ENCODE data around the gene ZNF24. TPM values are rescaled to one million over a fixed set of nuclear protein-coding genes. Genes with fewer than 3 reads are reported as not detected.

ZNF24 gene
- total and polyA plus RNA-seq, 2 experiments from 2014 or later: 52.4 to 75.2 TPM

DNA sequence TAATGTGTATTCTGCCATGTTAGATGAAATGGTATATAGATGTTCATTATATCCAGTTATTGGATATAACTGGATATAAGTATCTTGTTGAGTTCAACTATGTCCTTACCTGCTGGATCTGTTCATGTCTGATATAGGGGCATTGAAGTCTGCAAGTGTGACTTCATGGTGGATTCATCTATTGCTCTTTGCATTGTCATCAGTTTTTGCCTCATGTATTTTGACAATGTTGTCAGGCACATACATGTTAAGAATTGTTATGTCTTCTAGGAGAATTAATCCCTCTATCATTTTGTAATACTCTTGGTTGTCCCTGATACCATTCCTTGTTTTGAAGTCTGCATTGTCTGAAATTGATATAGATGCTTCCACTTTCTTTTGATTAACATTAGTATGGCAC lies 15.4 kb downstream of the ZNF24 start:
- no peak for ATAC-seq
- Histone ChIP-seq H3K9me2 (ENCODE audit: insufficient read depth) (no peaks in the 10 kb centered on the region), H3K36me3 (ENCODE audit: insufficient read depth) (no peaks in the 10 kb centered on the region), H3K27me3 (ENCODE audit: insufficient read depth) (no peaks in the 10 kb centered on the region), H2AFZ (no peak overlapping the region), H3K4me2 (no peak overlapping the region), H3K4me3 (no peak overlapping the region), H3K79me2 (replicated peaks; ENCODE audit: insufficient read depth) (no peaks in the 10 kb centered on the region), H4K20me1 (replicated peaks; ENCODE audit: insufficient read depth) (0 out of 2 replicates have a peak, but pooled peaks cover 4% of the 10 kb centered on the region), H3K27ac (ENCODE audit: low read depth) (no peak overlapping the region), H3K4me1 (ENCODE audit: insufficient read depth) (peaks cover 8% of the 10 kb centered on the region), H3F3A (replicated peaks; ENCODE audit: low read depth) (no peaks in the 10 kb centered on the region)
- Mint-ChIP-seq H3K27me3 (ENCODE audit: insufficient read depth, low read depth, poor library complexity) (no peaks in the 10 kb centered on the region), H3K9me3 (no peaks in the 10 kb centered on the region), H3K4me1 (peaks cover 15% of the 10 kb centered on the region), H3K27ac (no peak overlapping the region), H3K4me3 (no peak overlapping the region), H3K36me3 (ENCODE audit: low read depth) (peaks cover 16% of the 10 kb centered on the region; the same call in 2 of the 3 replicates)
- DNase-seq (ENCODE audit: low spot score): no peak
- TF ChIP-seq ZNF114 (CRISPR knock-in tag; IDR thresholded peaks at IDR 0.05) (no peak), POLR2AphosphoS5 (IDR thresholded peaks at IDR 0.05; ENCODE audit: low read depth) (no peak), EZH2 (IDR thresholded peaks at IDR 0.05; ENCODE audit: low read depth, unreplicated experiment) (no peak)
- TF ChIP-seq, protein P1, sequence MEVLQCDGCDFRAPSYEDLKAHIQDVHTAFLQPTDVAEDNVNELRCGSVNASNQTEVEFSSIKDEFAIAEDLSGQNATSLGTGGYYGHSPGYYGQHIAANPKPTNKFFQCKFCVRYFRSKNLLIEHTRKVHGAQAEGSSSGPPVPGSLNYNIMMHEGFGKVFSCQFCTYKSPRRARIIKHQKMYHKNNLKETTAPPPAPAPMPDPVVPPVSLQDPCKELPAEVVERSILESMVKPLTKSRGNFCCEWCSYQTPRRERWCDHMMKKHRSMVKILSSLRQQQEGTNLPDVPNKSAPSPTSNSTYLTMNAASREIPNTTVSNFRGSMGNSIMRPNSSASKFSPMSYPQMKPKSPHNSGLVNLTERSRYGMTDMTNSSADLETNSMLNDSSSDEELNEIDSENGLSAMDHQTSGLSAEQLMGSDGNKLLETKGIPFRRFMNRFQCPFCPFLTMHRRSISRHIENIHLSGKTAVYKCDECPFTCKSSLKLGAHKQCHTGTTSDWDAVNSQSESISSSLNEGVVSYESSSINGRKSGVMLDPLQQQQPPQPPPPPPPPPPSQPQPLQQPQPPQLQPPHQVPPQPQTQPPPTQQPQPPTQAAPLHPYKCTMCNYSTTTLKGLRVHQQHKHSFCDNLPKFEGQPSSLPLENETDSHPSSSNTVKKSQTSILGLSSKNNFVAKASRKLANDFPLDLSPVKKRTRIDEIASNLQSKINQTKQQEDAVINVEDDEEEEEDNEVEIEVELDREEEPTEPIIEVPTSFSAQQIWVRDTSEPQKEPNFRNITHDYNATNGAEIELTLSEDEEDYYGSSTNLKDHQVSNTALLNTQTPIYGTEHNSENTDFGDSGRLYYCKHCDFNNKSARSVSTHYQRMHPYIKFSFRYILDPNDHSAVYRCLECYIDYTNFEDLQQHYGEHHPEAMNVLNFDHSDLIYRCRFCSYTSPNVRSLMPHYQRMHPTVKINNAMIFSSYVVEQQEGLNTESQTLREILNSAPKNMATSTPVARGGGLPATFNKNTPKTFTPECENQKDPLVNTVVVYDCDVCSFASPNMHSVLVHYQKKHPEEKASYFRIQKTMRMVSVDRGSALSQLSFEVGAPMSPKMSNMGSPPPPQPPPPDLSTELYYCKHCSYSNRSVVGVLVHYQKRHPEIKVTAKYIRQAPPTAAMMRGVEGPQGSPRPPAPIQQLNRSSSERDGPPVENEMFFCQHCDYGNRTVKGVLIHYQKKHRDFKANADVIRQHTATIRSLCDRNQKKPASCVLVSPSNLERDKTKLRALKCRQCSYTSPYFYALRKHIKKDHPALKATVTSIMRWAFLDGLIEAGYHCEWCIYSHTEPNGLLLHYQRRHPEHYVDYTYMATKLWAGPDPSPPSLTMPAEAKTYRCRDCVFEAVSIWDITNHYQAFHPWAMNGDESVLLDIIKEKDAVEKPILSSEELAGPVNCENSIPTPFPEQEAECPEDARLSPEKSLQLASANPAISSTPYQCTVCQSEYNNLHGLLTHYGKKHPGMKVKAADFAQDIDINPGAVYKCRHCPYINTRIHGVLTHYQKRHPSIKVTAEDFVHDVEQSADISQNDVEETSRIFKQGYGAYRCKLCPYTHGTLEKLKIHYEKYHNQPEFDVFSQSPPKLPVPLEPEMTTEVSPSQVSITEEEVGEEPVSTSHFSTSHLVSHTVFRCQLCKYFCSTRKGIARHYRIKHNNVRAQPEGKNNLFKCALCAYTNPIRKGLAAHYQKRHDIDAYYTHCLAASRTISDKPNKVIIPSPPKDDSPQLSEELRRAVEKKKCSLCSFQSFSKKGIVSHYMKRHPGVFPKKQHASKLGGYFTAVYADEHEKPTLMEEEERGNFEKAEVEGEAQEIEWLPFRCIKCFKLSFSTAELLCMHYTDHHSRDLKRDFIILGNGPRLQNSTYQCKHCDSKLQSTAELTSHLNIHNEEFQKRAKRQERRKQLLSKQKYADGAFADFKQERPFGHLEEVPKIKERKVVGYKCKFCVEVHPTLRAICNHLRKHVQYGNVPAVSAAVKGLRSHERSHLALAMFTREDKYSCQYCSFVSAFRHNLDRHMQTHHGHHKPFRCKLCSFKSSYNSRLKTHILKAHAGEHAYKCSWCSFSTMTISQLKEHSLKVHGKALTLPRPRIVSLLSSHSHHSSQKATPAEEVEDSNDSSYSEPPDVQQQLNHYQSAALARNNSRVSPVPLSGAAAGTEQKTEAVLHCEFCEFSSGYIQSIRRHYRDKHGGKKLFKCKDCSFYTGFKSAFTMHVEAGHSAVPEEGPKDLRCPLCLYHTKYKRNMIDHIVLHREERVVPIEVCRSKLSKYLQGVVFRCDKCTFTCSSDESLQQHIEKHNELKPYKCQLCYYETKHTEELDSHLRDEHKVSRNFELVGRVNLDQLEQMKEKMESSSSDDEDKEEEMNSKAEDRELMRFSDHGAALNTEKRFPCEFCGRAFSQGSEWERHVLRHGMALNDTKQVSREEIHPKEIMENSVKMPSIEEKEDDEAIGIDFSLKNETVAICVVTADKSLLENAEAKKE (CRISPR knock-in tag; IDR thresholded peaks at IDR 0.05): no peak
- TF ChIP-seq, protein P2, sequence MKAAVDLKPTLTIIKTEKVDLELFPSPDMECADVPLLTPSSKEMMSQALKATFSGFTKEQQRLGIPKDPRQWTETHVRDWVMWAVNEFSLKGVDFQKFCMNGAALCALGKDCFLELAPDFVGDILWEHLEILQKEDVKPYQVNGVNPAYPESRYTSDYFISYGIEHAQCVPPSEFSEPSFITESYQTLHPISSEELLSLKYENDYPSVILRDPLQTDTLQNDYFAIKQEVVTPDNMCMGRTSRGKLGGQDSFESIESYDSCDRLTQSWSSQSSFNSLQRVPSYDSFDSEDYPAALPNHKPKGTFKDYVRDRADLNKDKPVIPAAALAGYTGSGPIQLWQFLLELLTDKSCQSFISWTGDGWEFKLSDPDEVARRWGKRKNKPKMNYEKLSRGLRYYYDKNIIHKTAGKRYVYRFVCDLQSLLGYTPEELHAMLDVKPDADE (IDR thresholded peaks at IDR 0.05): no peak
- TF ChIP-seq, protein P3, sequence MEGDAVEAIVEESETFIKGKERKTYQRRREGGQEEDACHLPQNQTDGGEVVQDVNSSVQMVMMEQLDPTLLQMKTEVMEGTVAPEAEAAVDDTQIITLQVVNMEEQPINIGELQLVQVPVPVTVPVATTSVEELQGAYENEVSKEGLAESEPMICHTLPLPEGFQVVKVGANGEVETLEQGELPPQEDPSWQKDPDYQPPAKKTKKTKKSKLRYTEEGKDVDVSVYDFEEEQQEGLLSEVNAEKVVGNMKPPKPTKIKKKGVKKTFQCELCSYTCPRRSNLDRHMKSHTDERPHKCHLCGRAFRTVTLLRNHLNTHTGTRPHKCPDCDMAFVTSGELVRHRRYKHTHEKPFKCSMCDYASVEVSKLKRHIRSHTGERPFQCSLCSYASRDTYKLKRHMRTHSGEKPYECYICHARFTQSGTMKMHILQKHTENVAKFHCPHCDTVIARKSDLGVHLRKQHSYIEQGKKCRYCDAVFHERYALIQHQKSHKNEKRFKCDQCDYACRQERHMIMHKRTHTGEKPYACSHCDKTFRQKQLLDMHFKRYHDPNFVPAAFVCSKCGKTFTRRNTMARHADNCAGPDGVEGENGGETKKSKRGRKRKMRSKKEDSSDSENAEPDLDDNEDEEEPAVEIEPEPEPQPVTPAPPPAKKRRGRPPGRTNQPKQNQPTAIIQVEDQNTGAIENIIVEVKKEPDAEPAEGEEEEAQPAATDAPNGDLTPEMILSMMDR (conservative IDR thresholded peaks at IDR 0.05; ENCODE audit: low read depth in 2 of 2): no peak
